ENCODE results near the gene C16orf90. TPM values are rescaled to one million over a fixed set of nuclear protein-coding genes. Genes with fewer than 3 reads are reported as not detected.
"Not testable (repeated sequence)": the region's sequence is repeated elsewhere in the genome, so short reads cannot be mapped to it uniquely, and the experiment has no call there.

The C16orf90 gene
- total RNA-seq, 2 experiments from 2014 or later: not detected

GRCh38 chr16:3478242-3478925 is 16.9 kb downstream of the C16orf90 start:
- CTCF ChIA-PET: no interaction called here
- H3K4me1 Mint-ChIP-seq (ENCODE audit: low read depth): peaks cover 5% of the 10 kb centered on the region
- intact Hi-C loops (cut with micrococcal nuclease): no loop called here
- H3K27ac Mint-ChIP-seq: no peak overlapping the region
- no peaks in the 10 kb centered on the region for H3K27me3 Mint-ChIP-seq (ENCODE audit: low read depth)
- DNase-seq: no peak
- H3K9me3 Mint-ChIP-seq: no peaks in the 10 kb centered on the region
- peaks cover 16% of the 10 kb centered on the region for H3K36me3 Mint-ChIP-seq (ENCODE audit: low read depth)
- H3K4me3 Mint-ChIP-seq: no peak overlapping the region

- CTCF ChIA-PET: no interaction called here
These were observed 18.9 kb downstream of the C16orf90 start for GRCh38 chr16:3476409-3476808.

DNA sequence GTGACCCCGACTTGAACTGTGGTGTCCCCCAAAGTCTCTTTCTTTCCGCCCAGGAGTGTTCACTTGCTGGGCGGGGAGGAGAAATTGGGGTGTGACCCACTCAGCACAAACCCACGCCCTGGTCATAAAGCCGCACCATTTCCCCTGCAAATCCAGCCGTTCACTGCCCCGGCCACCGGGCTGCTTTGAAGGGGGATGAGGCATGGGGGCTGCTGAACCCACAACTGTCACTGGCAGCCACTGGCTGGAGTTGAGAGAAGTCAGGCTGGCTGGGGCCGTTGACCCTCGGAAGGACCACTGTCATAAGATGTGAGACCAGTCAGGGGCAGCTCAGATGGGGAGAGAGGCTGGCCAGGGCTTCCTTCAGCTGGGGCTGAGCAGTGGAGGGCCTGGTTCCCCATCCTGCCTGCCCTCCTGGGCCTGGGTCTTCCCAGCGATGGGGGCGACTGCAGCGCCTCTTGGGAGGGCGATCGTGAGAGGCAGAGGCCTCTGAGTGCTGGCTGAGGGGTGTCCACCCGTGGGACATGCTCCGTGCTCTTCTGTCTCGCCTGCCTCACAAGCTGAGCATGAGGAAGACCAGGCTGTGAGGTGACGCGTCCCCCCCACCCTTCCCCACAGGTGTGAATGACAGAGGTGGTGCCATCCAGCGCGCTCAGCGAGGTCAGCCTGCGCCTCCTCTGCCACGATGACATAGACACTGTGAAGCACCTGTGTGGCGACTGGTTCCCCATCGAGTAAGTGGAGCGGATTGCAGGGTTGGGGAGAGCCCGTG is 19.5 kb downstream of the C16orf90 start:
- H3K4me3 Mint-ChIP-seq: no peak overlapping the region
- H3K4me1 Mint-ChIP-seq (ENCODE audit: low read depth): peaks cover 22% of the 10 kb centered on the region
- no peak overlapping the region for H3K27ac Mint-ChIP-seq
- DNase-seq: no peak
- peaks cover 4% of the 10 kb centered on the region for H3K36me3 Mint-ChIP-seq (ENCODE audit: low read depth)
- intact Hi-C loops (cut with micrococcal nuclease): no loop called here
- H3K9me3 Mint-ChIP-seq: no peaks in the 10 kb centered on the region
- H3K27me3 Mint-ChIP-seq (ENCODE audit: low read depth): no peaks in the 10 kb centered on the region
- CTCF ChIA-PET: no interaction called here

More at GRCh38 chr16:3476409-3476808, 18.9 kb downstream of the C16orf90 start:
- no peak for DNase-seq
- Mint-ChIP-seq H3K27me3 (ENCODE audit: low read depth) (no peaks in the 10 kb centered on the region), H3K36me3 (ENCODE audit: low read depth) (peaks cover 6% of the 10 kb centered on the region), H3K27ac (no peak overlapping the region), H3K4me3 (no peak overlapping the region), H3K4me1 (ENCODE audit: low read depth) (peaks cover 20% of the 10 kb centered on the region), H3K9me3 (no peaks in the 10 kb centered on the region)
- intact Hi-C loops (cut with micrococcal nuclease): no loop called here

DNA sequence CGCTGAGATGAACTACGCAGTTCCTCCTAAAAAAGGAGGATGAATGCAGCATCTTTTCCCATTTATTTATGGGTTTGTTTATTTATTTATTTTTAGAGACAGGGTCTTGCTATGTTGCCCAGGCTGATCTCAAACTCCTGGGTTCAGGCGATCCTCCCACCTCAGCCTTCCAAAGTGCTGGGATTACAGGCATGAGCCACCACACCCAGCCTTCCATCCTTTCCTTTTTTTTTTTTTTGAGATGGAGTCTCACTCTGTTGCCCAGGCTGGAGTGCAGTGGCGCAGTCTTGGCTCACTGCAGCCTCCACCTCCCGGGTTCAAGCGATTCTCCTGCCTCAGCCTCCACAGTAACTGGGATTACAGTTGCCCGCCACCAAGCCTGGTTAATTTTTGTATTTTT is 20.4 kb downstream of the C16orf90 start:
- H3K27me3 Mint-ChIP-seq (ENCODE audit: low read depth); H3K36me3 Mint-ChIP-seq (ENCODE audit: low read depth); H3K27ac Mint-ChIP-seq; H3K9me3 Mint-ChIP-seq; intact Hi-C loops (cut with micrococcal nuclease); H3K4me3 Mint-ChIP-seq; DNase-seq: not testable (repeated sequence)
- H3K4me1 Mint-ChIP-seq (ENCODE audit: low read depth): peaks cover 24% of the 10 kb centered on the region
- CTCF ChIA-PET: interaction anchor here (0.5 kb wide), 1 partner anchor 31 kb away, joined by 3 read pairs; no protein-coding TSS in a partner anchor

GRCh38 chr16:3474136-3474779 is 21.0 kb downstream of the C16orf90 start:
- Mint-ChIP-seq H3K4me3 (no peak overlapping the region), H3K27ac (no peak overlapping the region), H3K27me3 (ENCODE audit: low read depth) (no peaks in the 10 kb centered on the region), H3K9me3 (no peaks in the 10 kb centered on the region), H3K4me1 (ENCODE audit: low read depth) (peaks cover 23% of the 10 kb centered on the region), H3K36me3 (ENCODE audit: low read depth) (peaks cover 4% of the 10 kb centered on the region)
- CTCF ChIA-PET: interaction anchor here (0.5 kb wide), 1 partner anchor 32 kb away, joined by 3 read pairs; no protein-coding TSS in a partner anchor
- DNase-seq: no peak
- intact Hi-C loops (cut with micrococcal nuclease): no loop called here

DNA sequence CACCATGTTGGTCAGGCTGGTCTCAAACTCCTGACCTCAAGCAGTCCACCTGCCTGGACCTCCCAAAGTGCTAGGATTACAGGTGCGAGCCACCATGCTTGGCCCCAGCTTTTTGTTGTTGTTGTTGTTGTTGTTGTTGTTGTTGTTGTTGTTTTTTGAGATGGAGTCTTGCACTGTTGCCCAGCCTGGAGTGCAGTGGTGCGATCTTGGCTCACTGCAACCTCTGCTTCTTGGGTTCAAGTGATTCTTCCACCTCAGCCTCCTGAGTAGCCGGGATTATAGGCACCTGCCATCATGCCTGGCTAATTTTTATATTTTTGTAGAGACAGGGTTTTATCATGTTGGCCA is 21.7 kb downstream of the C16orf90 start:
- H3K27me3 Mint-ChIP-seq (ENCODE audit: low read depth); H3K36me3 Mint-ChIP-seq (ENCODE audit: low read depth); H3K4me3 Mint-ChIP-seq; H3K9me3 Mint-ChIP-seq; CTCF ChIA-PET; DNase-seq; intact Hi-C loops (cut with micrococcal nuclease); H3K27ac Mint-ChIP-seq: not testable (repeated sequence)
- peaks cover 23% of the 10 kb centered on the region for H3K4me1 Mint-ChIP-seq (ENCODE audit: low read depth)

DNA sequence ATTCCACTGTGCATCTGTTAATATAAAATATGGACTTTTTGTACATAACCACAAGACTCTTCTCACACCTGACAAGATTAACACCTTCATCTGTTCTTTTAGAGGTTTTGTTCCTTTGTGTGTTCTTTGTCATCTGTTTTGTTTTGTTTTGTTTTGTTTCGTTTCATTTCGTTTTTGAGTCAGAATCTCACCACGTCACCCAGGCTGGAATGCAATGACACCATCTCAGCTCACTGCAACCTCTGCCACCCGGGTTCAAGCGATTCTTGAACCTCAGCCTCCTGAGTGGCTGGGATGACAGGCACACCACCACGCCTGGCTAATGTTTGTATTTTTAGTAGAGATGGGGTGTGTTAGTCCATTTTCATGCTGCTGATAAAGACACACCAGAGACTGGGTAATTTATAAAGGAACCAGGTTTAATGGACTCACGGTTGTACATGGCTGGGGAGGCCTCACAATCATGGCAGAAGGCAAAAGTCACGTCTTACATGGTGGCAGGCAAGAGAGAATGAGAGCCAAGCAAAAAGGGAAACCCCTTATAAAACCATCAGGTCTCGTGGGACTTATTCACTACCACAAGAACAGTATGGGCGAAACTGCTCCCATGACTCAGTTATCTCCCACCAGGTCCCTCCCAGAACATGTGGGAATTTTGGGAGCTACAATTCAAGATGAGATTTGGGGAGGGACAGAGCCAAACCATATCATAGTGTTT is 22.3 kb downstream of the C16orf90 start:
- H3K36me3 Mint-ChIP-seq (ENCODE audit: low read depth): peaks cover 3% of the 10 kb centered on the region
- peaks cover 27% of the 10 kb centered on the region for H3K4me1 Mint-ChIP-seq (ENCODE audit: low read depth)
- intact Hi-C loops (cut with micrococcal nuclease): no loop called here
- CTCF ChIA-PET: no interaction called here
- no peak overlapping the region for H3K4me3 Mint-ChIP-seq
- DNase-seq: peak; percentile 20
- no peaks in the 10 kb centered on the region for H3K27me3 Mint-ChIP-seq (ENCODE audit: low read depth)
- no peak overlapping the region for H3K27ac Mint-ChIP-seq
- no peaks in the 10 kb centered on the region for H3K9me3 Mint-ChIP-seq

GRCh38 chr16:3471518-3472176 is 23.6 kb downstream of the C16orf90 start:
- H3K9me3 Mint-ChIP-seq: no peaks in the 10 kb centered on the region
- no peak overlapping the region for H3K27ac Mint-ChIP-seq
- peaks cover 8% of the 10 kb centered on the region for H3K36me3 Mint-ChIP-seq (ENCODE audit: low read depth)
- H3K4me1 Mint-ChIP-seq (ENCODE audit: low read depth): peaks cover 40% of the 10 kb centered on the region
- H3K4me3 Mint-ChIP-seq: no peak overlapping the region
- CTCF ChIA-PET: interaction anchor here (0.7 kb wide), 1 partner anchor 40 kb away, joined by 4 read pairs; no protein-coding TSS in a partner anchor
- DNase-seq: no peak
- intact Hi-C loops (cut with micrococcal nuclease): no loop called here
- H3K27me3 Mint-ChIP-seq (ENCODE audit: low read depth): no peaks in the 10 kb centered on the region

DNA sequence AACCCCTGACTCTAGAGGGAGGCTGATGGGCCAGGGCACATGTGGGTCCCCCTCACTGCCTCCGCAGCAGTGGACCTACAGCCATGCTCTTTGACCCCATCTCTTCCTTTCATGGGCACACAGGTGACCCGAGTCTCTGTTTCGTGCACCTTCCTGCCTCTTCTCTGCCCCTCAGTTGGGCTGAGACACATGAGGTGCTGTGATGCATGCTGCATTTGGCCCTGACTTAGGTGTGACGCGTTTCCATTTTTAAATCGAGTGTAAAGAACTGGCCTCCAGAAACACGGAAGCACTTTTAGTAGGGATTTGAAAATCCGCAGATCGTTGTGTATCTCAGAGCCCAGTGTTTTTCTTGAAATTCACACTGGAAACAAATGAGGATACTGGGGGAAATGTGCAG is 24.6 kb downstream of the C16orf90 start:
- no peak overlapping the region for H3K27ac Mint-ChIP-seq
- H3K36me3 Mint-ChIP-seq (ENCODE audit: low read depth): peaks cover 11% of the 10 kb centered on the region
- H3K9me3 Mint-ChIP-seq: no peaks in the 10 kb centered on the region
- no peak overlapping the region for H3K4me3 Mint-ChIP-seq
- CTCF ChIA-PET: no interaction called here
- no peak for DNase-seq
- no peaks in the 10 kb centered on the region for H3K27me3 Mint-ChIP-seq (ENCODE audit: low read depth)
- H3K4me1 Mint-ChIP-seq (ENCODE audit: low read depth): peaks cover 48% of the 10 kb centered on the region
- intact Hi-C loops (cut with micrococcal nuclease): no loop called here

- Mint-ChIP-seq H3K36me3 (ENCODE audit: low read depth) (peaks cover 15% of the 10 kb centered on the region), H3K4me1 (ENCODE audit: low read depth) (peaks cover 53% of the 10 kb centered on the region)
These were observed 25.6 kb downstream of the C16orf90 start for GRCh38 chr16:3469736-3470135.

GRCh38 chr16:3468501-3468900 is 26.8 kb downstream of the C16orf90 start:
- DNase-seq: no peak
- CTCF ChIA-PET: no interaction called here
- intact Hi-C loops (cut with micrococcal nuclease): no loop called here
- no peaks in the 10 kb centered on the region for H3K27me3 Mint-ChIP-seq (ENCODE audit: low read depth)
- no peak overlapping the region for H3K27ac Mint-ChIP-seq
- peaks cover 15% of the 10 kb centered on the region for H3K36me3 Mint-ChIP-seq (ENCODE audit: low read depth)
- H3K4me3 Mint-ChIP-seq: no peak overlapping the region
- peaks cover 60% of the 10 kb centered on the region for H3K4me1 Mint-ChIP-seq (ENCODE audit: low read depth)
- no peaks in the 10 kb centered on the region for H3K9me3 Mint-ChIP-seq

More at GRCh38 chr16:3469736-3470135, 25.6 kb downstream of the C16orf90 start:
- no peak for DNase-seq
- intact Hi-C loops (cut with micrococcal nuclease): no loop called here
- no peaks in the 10 kb centered on the region for H3K27me3 Mint-ChIP-seq (ENCODE audit: low read depth)
- H3K4me3 Mint-ChIP-seq: no peak overlapping the region
- CTCF ChIA-PET: no interaction called here
- H3K9me3 Mint-ChIP-seq: no peaks in the 10 kb centered on the region
- H3K27ac Mint-ChIP-seq: no peak overlapping the region

GRCh38 chr16:3467921-3468320 is 27.4 kb downstream of the C16orf90 start:
- H3K4me1 Mint-ChIP-seq (ENCODE audit: low read depth): peaks cover 56% of the 10 kb centered on the region
- H3K4me3 Mint-ChIP-seq: no peak overlapping the region
- no peaks in the 10 kb centered on the region for H3K9me3 Mint-ChIP-seq
- CTCF ChIA-PET: no interaction called here
- no peaks in the 10 kb centered on the region for H3K27me3 Mint-ChIP-seq (ENCODE audit: low read depth)
- H3K36me3 Mint-ChIP-seq (ENCODE audit: low read depth): peaks cover 15% of the 10 kb centered on the region
- intact Hi-C loops (cut with micrococcal nuclease): no loop called here
- no peak overlapping the region for H3K27ac Mint-ChIP-seq
- DNase-seq: no peak
